ENCODE data around the gene ABT1.
A peak's percentile ranks its signal among the peaks of the same experiment; 100 is the strongest.

ABT1 gene

DNA sequence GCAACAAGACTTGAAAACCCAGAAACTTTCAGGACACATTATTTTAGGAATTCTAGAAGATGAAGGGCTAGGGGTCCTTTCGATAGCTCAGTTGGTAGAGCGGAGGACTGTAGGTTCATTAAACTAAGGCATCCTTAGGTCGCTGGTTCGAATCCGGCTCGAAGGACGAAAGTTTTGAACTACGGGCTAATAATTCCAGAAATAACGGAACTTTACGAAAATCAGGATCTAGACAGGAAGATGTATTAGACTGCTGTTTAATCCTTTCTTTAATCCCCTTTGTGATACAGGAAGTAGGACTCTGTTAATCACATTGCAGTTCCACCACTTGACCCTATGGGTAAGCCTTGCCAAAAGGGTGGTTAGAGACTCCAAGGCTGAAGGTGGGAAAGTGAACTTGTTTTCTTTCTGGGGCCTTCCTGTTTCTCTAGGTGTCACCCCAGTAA lies 21.2 kb upstream of the ABT1 start:
- no peak for DNase-seq (ENCODE audit: low read depth in 2 of 2)

DNA sequence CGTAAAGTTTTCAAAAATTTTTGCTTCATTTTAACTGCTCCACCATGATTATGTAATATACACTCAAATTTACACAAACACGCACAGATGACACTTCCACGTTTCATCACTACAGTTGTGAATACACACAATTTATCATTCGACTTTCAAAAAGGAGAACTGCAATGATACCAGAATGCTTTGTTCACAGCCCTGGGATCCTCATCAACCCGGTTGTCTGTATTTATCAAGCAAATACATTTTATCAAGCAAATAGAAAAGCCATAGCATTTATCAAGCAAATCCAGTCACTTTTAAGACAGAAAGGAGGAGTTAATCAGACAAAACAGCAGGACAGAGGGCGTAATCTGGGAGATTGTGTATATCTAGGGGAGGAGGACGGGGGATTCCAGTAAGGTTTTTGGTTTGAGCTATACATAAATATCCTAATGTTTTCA lies 20.3 kb upstream of the ABT1 start:
- no peak for DNase-seq (ENCODE audit: low read depth in 2 of 2)

DNA sequence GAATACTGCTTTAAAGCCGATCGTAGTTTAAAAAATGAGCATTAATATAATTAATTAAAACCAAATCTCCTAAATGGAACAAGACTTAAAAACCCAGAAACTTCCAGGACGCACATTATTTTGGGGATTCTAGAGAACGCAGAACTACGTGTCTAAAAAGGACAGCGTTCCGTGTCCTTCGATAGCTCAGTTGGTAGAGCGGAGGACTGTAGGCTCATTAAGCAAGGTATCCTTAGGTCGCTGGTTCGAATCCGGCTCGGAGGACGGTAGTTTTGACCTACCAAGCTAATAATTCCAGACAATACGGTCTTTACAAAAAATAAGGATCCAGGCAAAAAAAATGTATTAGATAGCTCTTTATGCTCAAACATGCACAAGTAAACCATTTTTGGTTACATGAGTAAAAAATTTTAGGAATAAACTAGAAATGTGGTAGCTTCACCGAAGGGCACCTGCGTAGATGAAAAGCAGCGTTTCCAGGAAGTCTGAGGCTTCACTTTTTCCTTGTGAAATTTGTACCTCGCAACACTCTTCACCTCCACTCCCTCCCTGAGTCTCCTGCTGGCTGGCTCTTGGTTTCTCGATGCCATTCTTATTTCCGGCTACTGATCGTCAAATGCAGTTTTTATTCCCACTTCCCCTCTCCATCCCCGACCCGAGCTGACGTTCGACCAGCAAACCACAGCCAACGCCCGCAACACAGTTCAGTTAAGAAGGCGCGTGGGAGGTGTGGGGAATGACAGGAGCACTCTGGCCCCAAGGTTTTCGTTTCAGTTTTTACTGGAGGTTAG lies 19.6 kb upstream of the ABT1 start:
- DNase-seq (ENCODE audit: low read depth in 2 of 2), result no peak

DNA sequence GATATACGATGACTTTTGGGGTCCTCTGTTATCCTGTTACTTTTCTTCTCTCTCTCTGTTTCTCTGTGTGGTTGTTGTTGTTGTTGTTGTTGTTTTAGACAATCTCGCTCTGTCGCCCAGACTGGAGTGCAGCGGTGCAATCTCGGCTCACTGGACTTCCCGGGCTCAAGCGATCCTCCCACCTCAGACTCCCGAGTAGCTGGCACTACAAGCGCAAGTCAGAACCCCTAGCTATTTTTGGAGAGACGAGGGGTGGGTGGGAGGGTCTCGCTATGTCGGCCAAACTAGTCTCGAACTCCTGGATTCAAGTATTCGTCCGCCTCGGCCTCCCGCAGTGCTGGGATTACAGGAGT lies 19.1 kb upstream of the ABT1 start:
- no peak for DNase-seq (ENCODE audit: low read depth in 2 of 2)

DNA sequence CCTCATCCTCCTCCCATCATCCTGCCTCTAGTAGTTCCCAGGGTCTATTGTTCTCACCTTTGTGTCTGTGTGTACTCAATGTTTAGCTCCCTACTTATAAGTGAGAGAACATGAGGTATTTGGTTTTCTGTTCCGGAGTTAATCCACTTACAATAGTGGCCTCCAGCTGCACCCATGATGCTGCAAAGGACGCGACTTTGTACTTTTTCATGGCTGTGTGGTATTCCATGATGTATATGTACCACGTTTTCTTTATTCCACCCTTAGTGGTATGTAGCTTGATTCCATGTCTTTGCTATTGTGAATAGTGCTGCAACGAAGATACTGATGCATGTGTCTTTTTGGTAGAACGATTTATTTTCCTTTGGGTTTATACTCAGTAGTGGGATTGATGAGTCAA lies 18.5 kb upstream of the ABT1 start:
- DNase-seq (ENCODE audit: low read depth in 2 of 2), result no peak

DNA sequence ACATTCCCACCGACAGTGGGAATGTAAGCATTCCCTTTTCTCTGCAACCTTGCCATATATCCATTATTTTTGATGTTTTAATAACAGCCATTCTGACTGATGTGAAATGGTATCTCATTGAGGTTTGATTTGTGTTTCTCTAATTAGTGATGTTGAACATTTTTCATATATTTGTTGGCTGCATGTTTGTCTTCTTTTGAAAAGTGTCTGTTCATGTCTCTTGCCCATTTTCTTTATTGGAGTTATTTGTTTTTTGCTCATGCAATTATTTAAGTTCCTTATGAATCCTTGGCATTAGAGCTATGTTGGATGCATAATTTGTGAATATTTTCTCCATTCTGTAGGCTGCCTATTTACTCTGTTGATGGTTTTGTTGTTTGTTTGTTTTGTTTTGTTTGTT lies 18.0 kb upstream of the ABT1 start:
- no peak for DNase-seq (ENCODE audit: low read depth in 2 of 2)

DNA sequence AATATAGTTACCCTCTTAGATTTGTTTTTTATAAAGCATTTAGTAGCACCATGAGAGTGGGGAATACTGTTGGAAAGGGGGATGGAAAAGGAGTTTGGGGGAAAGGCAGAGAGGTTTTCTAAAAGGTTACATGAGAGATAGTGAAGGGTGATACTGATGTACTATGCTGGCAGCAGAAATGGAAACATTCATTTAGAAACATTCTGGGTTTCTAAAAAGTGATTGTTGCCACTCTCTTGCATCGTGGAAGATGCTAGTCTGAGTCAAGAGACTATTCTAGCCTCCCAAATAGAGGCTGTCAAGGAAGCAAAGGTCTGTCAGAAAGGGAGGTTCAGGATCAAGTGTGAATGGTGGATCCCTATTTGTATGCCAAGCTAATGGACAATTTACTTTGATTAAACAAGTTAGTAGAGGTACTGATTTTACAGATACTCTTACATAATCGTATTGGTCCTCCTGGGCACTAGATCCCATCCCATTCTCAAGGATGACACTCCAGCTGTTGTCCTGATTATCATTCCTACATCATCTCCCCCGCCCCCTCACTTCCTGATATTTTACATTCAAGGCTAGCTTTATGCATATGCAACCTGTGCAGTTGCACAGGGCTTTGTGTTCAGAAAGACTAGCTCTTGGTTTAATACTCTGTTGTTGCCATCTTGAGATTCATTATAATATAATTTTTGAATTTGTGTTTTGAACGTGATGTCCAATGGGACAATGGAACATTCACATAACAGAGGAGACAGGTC lies 15.4 kb upstream of the ABT1 start:
- DNase-seq (ENCODE audit: low read depth in 2 of 2), result no peak

DNA sequence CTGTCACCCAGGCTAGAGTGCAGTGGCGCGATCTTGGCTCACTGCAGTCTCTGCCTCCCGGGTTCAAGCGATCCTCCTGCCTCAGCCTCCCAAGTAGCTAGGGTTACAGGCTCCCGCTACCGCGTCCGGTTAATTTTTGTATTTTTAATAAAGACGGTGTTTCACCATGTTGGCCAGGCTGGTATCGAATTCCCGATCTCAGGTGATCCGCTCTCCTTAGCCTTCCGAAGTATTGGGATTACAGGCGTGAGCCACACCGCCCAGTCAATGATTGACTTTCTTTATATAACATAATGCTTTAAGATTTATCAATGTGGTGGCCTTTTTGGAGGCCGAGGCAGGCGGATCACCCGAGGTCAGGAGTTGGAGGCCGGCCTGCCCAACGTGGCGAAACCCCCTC lies 7.8 kb upstream of the ABT1 start:
- no peak for DNase-seq (ENCODE audit: low read depth in 2 of 2)

DNA sequence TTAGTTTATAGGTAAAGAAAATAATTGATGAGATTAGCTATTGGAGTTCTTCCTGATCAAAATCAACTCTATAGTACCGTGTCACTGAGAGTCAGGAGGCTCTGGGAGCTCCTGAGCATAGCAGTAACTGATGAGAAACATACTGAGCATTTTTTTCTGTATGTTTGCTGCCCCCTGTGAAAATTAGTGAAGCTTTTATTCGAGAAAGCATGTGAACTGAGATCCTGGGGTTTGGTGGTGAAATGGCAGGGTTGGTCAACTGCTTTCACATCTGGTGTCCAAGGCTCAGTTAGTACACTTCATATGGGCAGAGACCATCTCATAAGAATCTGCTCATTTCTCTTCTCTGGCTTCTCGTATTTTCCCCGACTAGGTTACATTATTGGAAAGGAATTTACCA lies 4.1 kb upstream of the ABT1 start:
- no peak for DNase-seq (ENCODE audit: low read depth in 2 of 2)

DNA sequence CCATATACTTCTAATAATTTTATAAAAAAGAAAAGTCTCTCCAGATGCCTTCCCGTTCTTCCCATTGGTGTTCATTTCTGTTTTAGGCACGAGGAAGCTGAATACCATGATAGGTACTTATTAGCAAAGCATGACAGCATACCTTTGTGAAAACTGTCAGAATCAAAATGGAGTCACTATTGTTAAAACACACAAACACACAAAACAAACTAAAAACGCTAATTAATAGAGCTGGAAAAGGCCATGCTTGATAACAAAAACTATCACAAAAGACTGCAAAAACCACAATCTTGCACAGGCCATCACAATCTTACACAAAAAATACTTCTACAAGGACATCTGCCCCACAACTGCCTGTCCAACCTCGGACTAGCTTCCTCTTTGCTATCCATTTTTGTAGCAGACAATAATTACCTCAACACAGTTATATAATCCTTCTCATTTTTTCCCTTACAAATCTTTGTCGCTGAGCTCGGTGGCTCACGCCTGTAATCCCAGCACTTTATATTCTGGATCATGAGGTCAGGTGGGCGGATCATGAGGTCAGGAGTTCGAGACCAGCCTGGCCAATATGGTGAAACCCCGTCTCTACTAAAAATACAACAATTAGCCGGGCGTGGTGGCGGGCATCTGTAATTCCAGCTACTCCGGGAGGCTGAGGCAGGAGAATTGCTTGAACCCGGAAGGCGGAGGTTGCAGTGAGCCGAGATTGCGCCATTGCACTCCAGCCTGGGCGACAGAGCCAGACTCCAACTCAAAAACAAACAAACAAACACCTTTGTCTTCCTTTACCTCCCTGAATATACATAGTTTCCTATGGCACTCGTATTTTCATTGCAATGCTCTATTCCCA lies 3.2 kb upstream of the ABT1 start:
- DNase-seq (ENCODE audit: low read depth in 2 of 2), result no peak

DNA sequence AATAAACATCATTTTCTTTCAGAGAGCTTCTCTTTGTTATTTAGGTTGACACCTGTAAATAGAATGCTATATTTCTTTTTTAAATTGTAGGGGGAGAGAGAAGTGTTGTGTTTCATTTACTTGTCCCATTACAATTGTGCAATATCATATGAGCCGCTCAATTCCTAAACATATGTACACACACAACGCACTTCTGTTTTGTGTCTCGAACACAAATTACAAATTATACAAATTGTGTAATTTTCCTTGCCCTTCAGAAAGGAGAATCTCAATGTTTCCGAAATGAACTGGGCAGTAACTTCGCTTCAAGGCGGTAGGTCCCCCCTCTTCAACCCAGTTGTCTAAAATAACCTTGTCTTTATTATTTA lies 2.6 kb upstream of the ABT1 start:
- no peak for DNase-seq (ENCODE audit: low read depth in 2 of 2)

DNA sequence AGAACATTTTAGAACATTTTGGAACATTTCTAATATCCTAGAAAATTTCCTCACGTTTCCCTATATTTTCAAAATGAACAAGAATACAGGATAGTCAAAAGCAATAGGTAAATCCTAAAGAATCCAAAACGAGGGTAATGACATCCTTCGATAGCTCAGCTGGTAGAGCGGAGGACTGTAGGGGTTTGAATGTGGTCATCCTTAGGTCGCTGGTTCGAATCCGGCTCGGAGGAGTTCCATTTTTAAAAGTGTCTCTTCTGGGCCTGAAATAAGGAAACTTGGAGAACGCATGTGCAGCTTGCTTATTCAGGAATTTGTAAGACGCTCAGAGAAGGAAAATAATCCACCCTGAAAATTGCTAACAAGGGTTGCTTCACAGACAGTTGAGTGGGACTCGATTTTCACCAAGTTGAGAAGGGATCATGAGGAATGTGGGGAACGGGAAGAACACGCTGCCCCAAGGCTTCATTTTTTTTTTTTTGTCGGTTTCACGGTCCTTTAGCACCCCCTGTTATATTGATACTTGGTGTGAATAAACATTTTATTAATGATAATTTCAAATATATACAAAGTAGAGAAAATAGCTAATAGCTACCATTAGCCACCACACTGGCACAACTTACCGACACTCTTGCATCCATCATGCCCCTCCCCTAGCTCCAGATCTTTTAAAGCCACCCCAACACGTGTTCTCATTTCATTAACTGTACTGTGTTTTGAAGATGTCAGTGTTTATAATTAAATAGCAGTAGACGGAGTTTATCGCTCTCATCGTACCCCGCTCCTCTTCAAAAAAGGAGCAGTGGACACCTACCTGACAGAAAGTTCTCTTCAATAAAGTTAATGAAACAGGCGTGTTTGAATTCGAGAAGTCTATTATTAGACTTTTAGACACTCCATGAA lies 1.8 kb upstream of the ABT1 start:
- no peak for DNase-seq (ENCODE audit: low read depth in 2 of 2)

DNA sequence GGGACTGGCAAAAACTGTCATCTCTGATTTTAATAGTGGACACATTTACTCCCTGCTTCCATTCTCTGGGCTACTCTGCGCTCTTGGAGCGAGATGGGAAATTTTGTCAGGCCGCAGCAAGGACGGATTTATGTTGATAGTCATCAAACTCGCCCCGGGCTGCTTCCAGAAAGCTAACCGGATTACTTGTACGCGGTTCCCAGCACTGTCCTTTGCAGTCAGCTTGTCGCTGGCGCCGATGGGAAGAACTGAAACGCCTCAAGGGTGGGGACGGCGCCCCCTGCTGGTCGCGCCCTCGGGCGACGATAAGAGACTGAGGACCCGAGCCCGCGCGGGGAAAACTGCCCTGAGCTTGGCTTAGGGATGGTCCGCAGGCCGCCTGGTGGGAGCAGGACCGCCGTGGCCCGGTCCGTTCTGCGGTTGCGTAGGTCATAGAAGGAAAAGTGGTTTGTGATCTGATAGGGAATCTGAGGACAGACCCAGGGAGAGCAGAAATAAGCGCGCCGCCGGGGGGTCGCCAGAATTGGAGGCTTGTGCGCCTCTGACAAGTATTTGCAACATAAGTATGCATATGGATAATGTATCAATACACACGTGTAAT lies 984 bp upstream of the ABT1 start:
- peak; percentile 71 to 77 for DNase-seq (ENCODE audit: low read depth in 2 of 2)

DNA sequence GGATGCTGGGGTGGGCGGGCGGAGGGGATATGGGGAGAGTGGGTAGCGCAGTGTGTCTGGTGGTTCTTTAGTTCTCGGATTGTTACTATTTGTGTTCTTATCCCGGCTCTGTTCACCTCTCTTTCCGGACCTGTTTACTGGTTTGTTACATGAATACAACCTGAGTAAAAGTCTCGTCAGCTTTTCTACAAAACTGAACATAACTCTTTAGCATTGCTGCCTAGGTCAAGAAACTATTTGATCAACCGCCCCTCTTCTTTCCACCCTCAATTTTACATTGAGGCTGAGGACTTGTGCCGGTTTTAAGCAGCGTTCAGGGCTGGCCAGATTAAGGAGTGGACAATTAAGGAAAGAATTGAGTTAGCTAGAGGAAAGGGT lies 625 bp downstream of the ABT1 start:
- no peak for DNase-seq (ENCODE audit: low read depth in 2 of 2)

DNA sequence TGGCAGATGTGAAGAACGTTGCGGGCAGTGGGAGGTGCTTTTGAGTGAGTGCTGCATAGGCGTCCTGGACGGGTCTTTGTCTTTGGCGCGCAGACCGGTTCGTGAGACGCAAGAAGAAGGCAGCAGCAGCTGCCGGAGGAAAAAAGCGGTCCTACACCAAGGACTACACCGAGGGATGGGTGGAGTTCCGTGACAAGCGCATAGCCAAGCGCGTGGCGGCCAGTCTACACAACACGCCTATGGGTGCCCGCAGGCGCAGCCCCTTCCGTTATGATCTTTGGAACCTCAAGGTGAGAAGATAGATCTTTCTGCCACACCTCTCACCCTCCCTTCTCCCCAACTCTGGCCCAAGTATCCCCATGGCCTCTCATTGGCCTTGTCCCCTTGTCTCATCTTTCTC lies 1.1 kb downstream of the ABT1 start:
- no peak for DNase-seq (ENCODE audit: low read depth in 2 of 2)

DNA sequence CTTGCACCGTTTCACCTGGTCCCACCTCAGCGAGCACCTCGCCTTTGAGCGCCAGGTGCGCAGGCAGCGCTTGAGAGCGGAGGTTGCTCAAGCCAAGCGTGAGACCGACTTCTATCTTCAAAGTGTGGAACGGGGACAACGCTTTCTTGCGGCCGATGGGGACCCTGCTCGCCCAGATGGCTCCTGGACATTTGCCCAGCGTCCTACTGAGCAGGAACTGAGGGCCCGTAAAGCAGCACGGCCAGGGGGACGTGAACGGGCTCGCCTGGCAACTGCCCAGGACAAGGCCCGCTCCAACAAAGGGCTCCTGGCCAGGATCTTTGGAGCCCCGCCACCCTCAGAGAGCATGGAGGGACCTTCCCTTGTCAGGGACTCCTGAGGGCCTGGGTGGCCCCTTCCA lies 1.5 kb downstream of the ABT1 start:
- no peak for DNase-seq (ENCODE audit: low read depth in 2 of 2)

DNA sequence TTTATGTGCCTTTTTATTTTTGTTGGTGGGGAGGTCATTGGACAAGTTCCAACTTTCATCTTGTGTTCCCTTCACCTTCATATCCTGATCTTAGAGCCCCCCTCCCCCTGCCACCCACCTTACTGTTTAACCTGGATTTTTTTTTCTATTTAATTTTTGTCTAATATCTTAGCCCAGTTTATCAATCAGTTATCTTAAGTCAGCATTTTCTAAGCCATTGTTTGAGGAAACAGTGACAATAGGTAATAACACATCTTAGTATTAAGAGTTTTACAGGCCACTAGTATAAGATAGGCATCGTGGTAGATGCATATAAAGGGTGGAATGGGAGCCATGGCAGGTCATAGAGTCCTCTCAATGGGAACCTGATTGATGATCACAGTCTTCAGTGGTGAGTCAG lies 2.4 kb downstream of the ABT1 start:
- DNase-seq (ENCODE audit: low read depth in 2 of 2), result no peak

DNA sequence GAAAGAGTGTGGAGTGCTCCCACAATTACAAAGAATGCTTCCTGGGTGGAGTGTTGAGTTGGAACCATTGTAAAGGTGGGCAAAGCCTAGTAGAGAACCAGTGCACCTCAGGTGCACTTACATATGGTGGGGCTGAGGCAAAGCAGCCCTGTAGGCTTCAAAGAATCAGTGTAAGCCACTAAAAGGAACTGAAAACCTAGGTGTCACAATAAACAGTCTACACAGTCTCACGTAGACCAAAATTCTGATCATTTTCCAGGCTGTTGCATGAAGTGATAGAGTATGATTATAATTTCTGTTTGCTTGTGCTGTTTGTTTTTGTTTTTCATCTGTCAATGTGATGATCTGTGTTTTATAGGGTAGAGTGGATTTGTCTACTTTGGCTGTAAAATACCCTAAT lies 2.8 kb downstream of the ABT1 start:
- DNase-seq (ENCODE audit: low read depth in 2 of 2), result no peak

DNA sequence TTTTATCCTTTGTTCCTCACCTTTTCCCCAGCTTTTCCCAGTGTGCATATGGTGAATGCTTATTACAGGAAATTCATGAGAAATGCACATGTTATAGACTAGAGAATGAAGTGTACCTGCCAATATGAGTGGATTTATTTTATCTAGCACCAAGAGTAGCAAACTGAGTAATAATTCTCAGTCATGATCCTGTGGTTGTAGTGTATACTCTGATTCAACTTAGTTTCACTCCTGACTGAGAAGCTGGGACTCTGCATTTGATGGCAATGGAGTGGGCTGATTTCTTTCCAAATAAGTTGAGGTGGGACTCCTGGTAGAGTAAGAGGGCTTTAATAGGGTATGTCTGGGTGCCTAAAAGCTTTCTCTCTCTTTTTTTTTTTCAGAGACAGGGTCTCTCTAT lies 4.0 kb downstream of the ABT1 start:
- no peak for DNase-seq (ENCODE audit: low read depth in 2 of 2)

DNA sequence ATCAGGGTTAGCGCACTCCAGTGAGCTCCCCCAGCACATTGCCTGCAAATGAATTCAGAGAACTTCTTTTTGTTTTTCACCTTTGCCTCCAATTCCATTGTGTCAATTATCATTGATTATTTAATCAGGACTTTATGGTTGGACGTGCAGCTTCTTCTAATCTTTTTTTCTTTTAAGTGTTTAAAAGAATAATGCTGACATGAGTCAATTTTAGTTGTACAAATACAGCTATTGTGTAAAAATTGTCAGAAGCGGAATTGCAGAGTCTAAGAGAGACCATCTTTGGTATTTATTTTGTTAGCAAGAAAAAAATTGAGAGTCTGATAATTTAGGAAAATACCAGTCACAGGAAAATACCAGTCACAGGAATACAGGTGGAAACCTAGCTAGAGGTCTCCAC lies 5.5 kb downstream of the ABT1 start:
- DNase-seq (ENCODE audit: low read depth in 2 of 2), result no peak

DNA sequence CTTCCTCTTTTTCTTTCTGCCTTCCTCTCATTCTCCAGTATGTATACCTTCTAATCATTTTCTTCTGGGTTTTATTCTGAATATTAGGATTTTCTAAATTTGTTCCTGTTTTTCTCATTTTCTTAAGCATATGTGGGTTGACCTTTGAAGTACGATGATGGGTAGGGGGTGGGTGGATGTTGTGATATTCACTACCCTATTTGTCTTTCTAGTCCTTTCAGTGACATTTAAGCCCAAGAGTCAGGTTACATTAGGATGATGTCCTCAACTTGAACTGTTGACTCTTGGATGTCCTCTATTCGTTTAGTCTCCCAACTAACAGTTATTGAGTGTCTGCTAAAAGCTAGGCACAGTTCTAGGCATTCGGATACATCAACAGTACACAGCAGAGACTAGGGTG lies 7.3 kb downstream of the ABT1 start:
- no peak for DNase-seq (ENCODE audit: low read depth in 2 of 2)
